Measurements from ENCODE around the gene NAP1L4. TPM values are rescaled to one million over a fixed set of nuclear protein-coding genes. Genes with fewer than 3 reads are reported as not detected.

Gene NAP1L4
- total and polyA plus RNA-seq, 2 of the 8 experiments (the other 6 are each of a cell fraction or from before 2014, with no cell fraction given) = 75.8 to 194 TPM

DNA sequence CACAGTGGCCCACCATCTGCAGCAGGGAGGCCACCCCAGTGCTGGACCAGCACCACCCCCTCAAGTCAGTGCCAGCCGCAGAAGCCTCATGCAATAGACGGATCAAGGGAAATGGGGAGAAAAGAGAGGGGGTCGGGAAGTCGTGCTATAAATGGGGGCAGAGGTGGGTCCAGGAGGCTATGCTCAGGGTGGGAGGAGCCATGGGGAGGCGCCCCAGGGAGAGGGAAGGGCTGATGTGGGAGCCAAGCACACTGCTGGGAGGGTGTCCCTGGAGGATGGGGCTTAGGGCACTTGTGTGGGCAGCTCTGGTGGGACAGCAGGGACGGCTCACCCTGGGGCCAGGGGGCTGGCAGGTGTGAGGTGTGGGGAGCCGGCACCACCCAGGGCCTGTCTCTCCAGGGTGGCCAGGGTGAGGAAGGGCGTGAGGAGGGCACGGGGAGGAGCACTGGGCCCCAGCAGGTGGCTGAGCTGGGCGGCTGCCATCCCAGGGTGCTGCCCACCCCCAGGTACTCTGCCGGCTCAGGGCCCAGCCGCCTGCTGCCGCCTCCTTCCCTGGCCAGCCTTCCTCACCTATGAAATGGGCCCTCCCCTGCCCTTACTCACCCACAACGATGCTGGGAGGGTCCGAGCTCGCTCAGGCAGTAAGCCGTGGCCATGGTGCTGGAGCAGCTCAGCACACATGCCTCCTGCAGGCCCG is 80.9 kb downstream of the NAP1L4 start (continued):
- TF ChIP-seq, protein P1, sequence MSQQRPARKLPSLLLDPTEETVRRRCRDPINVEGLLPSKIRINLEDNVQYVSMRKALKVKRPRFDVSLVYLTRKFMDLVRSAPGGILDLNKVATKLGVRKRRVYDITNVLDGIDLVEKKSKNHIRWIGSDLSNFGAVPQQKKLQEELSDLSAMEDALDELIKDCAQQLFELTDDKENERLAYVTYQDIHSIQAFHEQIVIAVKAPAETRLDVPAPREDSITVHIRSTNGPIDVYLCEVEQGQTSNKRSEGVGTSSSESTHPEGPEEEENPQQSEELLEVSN (IDR thresholded peaks at IDR 0.05) = no peak
- no peak for TF ChIP-seq MAFK (IDR thresholded peaks at IDR 0.05; ENCODE audit: low read depth, low read length)
- TF ChIP-seq SIX5 (IDR thresholded peaks at IDR 0.05; ENCODE audit: low read depth, low read length) = no peak
- TF ChIP-seq POLR2AphosphoS5 (IDR thresholded peaks at IDR 0.05; ENCODE audit: low read depth, low read length) = no peak
- TF ChIP-seq HDAC6 (IDR thresholded peaks at IDR 0.05; ENCODE audit: low read depth, low read length) = no peak
- TF ChIP-seq RAD21 (IDR thresholded peaks at IDR 0.05 in 1 of 2, conservative IDR thresholded peaks at IDR 0.05 in 1 of 2; ENCODE audit: low read depth in 2 of 2, low read length in 2 of 2) = no peak

Measured in H1 (cell line).